PFSK-1 (cell line): ENCODE measurements around the gene SKIC2.

Source experiments
- FOXP2 ChIP-seq: optimal IDR thresholded peaks from 2 replicates; pipeline ENCODE3; 2011; ENCODE audit warnings: borderline replicate concordance, control low read depth, inconsistent platforms; ENCODE audit not compliant: insufficient read depth; ENCODE audit errors: extremely low read length, extremely low read depth
- POLR2AphosphoS5 ChIP-seq: IDR thresholded peaks from 2 replicates; pipeline ENCODE4 v1.6.1; 2012; ENCODE audit warnings: low read depth, mild to moderate bottlenecking, control low read depth, low read length, moderate library complexity
- SIN3A ChIP-seq: IDR thresholded peaks from 2 replicates; pipeline ENCODE4 v1.6.1; 2012; ENCODE audit warnings: mild to moderate bottlenecking, low read length, moderate library complexity, borderline replicate concordance; ENCODE audit not compliant: insufficient read depth
- TAF1 ChIP-seq: IDR thresholded peaks from 2 replicates; pipeline ENCODE4 v1.6.1; 2012; ENCODE audit warnings: low read length, control low read depth, borderline replicate concordance; ENCODE audit not compliant: insufficient read depth
- TF ChIP-seq, protein P1 (sequence below), 2 experiments: IDR thresholded peaks; 2 replicates each; pipeline versions ENCODE4 v1.6.1 to v1.8.0; 2011 to 2012; ENCODE audit warnings: low read depth in 2 of 2, low read length in 2 of 2, control low read depth in 1 of 2, inconsistent platforms in 1 of 2, mild to moderate bottlenecking in 1 of 2, moderate library complexity in 1 of 2; ENCODE audit not compliant: insufficient read depth in 1 of 2

DNA sequence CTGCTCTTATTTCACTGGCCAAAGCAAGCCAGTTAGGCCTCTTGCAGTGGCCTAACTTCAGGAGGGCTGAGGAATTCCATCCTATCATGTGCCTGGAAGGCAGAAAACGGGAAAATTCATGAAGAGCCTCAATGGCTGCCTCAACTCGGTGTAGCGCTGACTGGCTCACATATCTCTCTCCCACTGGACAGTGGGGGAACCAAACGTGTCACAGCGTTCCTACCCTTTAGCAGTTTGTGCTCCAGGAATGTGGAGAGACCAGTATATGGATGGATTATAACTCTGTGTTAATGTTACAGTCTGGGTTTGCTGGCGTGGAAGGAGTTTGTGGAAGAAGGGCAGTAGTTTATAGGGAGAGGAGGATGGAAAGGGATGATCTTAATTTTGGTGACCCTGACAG, 43.2 kb upstream of the SKIC2 start:
- TF ChIP-seq POLR2AphosphoS5 (no peak), TAF1 (no peak), SIN3A (no peak), FOXP2 (no peak)
- TF ChIP-seq, protein P1, sequence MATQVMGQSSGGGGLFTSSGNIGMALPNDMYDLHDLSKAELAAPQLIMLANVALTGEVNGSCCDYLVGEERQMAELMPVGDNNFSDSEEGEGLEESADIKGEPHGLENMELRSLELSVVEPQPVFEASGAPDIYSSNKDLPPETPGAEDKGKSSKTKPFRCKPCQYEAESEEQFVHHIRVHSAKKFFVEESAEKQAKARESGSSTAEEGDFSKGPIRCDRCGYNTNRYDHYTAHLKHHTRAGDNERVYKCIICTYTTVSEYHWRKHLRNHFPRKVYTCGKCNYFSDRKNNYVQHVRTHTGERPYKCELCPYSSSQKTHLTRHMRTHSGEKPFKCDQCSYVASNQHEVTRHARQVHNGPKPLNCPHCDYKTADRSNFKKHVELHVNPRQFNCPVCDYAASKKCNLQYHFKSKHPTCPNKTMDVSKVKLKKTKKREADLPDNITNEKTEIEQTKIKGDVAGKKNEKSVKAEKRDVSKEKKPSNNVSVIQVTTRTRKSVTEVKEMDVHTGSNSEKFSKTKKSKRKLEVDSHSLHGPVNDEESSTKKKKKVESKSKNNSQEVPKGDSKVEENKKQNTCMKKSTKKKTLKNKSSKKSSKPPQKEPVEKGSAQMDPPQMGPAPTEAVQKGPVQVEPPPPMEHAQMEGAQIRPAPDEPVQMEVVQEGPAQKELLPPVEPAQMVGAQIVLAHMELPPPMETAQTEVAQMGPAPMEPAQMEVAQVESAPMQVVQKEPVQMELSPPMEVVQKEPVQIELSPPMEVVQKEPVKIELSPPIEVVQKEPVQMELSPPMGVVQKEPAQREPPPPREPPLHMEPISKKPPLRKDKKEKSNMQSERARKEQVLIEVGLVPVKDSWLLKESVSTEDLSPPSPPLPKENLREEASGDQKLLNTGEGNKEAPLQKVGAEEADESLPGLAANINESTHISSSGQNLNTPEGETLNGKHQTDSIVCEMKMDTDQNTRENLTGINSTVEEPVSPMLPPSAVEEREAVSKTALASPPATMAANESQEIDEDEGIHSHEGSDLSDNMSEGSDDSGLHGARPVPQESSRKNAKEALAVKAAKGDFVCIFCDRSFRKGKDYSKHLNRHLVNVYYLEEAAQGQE (IDR thresholded peaks at IDR 0.05; ENCODE audit: insufficient read depth in 1 of 2, low read depth in 2 of 2, low read length in 2 of 2): no peak
